ENCODE measurements around the gene SELENON.

SELENON gene, protein sequence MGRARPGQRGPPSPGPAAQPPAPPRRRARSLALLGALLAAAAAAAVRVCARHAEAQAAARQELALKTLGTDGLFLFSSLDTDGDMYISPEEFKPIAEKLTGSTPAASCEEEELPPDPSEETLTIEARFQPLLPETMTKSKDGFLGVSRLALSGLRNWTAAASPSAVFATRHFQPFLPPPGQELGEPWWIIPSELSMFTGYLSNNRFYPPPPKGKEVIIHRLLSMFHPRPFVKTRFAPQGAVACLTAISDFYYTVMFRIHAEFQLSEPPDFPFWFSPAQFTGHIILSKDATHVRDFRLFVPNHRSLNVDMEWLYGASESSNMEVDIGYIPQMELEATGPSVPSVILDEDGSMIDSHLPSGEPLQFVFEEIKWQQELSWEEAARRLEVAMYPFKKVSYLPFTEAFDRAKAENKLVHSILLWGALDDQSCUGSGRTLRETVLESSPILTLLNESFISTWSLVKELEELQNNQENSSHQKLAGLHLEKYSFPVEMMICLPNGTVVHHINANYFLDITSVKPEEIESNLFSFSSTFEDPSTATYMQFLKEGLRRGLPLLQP

DNA sequence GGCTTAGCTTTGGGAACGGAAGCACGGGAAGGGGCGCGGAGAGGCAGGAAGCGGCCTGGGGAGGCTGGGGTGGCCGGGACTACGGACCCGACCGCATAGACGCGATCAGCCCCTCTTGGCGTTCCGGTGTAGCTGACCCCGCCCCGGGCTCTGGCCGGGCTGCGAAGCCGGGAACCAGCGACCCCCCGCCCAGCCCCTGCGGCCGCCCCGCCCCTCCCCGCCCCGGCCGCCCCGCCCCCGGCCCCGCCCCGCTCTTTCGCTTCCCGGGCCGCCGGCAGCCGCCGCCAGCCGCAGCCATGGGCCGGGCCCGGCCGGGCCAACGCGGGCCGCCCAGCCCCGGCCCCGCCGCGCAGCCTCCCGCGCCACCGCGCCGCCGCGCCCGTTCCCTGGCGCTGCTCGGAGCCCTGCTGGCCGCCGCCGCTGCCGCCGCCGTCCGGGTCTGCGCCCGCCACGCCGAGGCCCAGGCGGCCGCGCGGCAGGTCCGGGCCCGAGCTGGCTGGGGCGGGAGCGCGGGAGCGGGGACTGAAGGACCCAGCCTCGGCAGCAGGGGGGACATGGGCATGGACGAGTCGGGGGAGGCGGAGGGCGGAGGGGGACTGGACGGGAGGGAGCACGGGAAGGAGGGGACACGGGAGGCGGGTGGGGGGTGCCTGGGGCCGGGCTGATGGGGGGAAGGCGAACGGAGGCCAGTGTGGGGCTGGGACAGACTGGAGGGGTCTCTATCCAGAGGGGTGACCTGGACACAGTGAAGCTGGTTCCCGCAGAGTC is at the start of gene SELENON:
SELENON (plus strand) TSS at position 259 of the 768 bp plus-strand sequence; CDS start at position 297, 38 bp downstream.
- peak; percentile 80 for DNase-seq

DNA sequence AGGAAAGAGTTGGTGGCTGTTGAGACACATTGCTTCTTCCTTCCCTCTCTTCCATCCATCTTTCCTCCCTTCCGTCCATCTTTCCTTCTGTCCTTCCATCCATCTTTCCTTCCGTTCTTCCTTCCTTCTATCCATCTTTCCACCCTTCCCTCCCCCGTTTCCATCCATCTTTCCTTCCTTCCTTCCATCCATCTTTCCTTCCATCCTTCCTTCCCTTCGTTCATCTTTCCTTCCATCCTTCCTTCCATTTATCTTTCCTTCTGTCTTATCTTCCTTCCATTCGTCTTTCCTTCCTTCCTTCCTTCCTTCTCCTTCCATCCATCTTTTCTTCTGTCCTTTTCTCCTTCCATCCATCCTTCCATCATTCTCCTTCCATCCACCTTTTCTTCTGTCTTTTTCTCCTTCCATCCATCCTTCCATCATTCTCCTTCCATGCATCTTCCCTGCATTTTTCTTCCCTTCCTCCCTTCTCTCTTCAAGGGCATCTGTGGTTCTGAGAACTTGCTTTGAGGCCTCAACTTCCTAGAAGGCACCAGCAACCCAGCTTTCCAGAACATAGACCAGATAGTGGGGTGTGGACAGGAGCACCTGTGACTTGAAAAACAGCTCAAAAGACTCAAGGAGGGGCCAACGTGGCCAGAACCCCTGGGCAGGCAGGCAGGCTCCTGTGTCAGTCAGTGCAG is 48.9 kb upstream of the SELENON start:
- no peak for DNase-seq

DNA sequence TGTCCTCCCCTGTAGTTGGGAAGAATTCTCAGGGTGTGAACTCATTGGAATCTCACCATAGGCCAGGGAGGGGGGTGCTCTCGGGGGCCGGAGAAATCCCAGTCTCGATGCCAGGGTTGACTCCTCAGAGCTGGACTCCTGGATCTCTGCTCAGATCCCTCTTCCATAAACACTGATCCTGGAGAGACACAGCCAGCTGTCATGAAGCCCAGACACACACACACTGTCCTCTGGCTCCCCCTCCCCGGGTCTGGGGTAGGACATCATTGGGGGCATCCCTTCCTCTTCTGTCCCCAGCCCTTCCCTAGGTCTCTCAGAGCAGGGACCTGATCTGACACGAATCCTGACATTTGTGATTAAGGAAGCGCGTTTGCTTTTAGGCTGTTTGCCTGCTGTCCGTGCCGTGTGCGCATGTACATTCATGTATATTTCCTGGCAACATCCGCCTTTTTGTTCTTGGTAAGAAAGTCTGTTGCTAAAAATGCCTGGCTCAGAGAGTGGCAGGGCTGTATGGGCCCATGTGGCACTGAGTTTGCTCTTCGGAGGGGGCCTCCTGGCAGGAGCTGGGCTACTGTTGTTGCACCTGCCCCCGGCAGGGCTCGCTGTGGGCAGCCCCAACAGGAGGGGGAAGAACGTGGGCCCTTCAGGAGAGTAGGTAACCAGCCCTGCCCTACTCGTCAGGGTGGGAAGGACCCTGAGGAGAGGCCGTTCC is 45.4 kb upstream of the SELENON start:
- no peak for DNase-seq

DNA sequence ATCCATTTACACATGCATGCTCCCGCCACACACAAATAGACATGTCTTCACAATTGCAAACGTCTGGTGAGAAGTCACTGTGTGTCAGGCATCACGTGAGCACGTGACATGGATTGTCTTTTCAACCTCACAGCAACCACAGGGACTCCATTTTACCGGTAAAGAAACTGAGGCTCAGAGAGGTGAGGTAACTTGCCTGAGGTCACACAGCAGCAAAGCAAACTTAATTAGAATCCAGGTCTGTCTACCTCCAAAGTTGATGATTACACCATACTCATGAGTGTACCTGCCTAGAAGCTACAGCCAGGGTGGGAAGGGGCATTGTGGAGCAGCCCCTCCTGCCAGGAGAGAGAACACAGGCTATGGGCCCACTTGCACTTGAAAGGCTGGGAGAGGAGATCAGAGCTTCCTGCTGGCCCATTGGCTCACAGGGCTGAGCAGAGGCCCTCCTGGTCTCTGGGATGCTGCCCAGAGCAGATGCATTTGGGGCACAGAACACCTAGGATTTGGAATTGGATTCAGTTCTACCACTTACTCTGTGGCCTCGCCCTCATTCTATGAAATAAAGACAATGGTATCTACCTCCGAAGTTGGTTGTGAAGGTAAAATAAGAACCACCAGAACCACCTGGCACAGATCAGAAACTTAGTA is 44.4 kb upstream of the SELENON start:
- no peak for DNase-seq

DNA sequence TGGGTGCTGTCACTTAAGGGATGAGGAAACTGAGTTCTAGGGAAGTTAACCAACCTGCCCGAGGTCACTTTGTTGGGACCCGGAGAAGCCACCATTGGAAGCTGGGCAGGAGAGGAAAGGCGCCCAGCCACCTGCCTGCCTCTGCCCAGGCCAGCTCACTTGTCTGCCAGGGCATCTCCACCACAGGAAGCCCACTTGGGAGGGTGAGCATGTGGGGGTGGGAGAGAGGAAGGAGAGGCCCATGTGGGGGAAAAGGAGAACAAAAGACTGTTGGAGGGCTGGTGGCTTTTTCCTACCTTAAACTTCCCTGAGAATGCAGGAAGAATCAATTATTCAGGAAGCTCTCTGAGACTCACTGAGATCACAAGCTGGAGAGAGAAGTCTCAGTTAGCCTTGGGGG is 43.8 kb upstream of the SELENON start:
- no peak for DNase-seq

DNA sequence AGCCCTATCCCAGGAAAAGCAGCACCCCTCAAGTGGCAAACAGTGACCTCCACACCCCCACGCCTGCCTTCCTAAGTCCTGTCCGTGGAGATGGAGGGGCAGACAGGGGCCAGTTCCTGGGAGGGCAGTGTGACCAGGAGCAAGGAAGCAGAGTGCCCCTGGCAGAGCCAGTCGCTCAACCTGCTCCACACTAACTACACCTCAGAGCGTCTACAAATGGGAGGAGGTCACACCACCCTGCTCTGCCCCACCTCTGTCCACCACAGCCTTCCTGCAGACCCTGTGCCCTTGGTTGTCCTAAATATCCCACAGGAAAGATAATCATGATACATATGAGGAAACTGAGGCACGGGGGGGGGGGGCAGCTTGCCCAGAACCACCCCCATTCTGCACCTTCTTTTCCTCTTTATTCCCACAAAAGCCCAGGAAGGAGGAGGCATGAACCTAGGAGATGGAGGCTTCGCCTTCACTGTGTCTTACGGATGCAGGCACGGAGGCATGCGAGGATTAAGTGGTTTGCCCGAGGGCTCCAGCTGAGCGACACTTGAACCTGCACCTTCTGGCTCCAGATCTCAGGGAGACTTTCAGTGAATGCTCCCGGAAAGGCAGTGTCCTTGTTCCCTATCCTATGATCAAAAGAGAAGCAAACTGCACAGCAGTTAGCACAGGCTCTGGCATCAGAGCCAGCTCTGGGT is 42.7 kb upstream of the SELENON start:
- no peak for DNase-seq

DNA sequence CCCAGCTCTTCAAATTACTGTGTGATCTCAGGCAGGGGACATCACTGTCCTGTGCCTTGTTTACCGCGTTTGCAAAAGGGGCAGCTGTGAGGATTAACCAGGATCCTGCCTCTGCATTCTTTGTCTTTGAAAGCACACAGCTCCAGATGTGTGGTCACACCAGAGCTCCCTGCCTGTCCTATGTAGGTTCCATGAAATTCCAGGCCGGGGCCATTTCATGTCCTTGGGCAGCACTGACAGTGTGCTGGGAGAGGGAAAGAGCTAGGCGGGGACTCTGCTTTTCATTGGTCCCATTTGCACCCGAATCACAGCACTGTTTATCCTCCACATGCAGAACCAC is 42.2 kb upstream of the SELENON start:
- DNase-seq, result no peak

DNA sequence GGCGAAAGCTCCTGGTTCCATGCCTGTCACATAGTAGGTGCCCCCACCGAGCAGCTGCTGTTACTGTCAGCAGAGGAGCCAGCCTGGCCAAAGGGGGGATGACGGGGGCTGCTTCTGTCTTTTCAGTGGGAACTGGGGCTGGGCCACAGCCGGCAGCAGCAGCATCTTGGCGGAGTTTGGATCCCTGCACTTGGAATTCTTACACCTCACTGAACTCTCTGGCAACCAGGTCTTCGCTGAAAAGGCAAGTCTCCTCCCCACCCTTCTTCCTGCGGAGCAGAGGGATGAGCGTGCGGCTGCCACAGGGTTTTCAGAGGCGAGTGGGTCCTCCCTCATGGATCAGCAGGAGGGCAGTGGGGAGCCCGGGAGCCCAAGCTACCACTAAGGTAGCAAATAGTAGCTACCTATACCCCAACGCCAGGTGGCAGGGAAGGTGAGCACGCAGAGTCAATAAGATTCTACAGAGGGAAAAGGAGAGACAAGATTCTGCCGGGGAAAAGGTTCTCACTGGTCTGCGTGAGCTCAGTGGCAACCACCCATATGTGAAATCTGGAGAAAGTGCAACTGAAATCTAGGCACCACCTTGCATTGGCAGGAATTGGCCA is 41.4 kb upstream of the SELENON start:
- DNase-seq, result no peak

DNA sequence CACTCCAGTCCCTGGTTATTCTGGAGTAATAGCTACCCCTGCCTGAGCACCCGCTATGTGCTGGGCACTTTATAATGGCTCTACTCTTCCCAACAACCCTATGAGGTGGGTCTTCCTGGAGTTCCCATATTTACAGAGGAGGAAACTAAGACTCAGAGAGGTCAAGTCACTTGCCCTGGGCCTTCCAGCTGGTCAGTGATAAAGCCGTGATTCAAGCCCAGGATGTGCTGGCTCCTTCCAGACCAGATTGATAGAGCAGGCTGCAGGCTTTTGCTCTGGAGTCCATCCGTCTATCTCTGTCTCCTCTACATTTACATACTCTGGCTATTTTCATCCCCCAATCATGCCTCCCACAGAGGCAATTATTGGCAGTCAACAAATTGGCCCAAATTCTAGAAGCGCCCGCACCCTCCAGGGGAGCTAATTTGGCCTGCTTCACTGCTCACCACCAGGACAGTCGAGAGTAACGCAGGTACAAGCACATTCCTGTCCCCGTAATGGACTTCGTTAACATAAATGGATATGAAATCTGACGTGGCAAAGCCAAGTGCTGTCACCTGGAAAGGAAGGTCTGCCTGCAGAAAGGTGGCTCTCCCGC is 39.8 kb upstream of the SELENON start:
- DNase-seq, result no peak

DNA sequence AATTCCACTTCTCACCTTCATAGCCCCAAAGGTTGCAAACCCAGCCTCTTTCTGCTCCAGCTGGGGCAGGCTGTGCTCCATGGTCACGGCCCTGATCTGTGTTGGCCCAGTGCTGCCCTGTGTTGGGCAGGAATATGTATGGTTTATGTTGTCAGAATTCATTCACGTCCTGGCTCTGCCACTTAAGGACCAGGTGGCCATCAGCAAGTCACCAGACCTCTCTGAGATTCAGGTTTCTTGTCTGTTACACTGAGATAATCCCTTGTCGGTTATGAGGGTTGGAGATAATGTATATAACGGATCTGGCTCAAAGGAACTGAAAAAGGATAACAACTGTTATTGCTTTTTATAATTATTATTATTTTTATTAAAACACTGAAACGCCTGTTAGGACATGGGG is 39.1 kb upstream of the SELENON start:
- DNase-seq, result no peak

DNA sequence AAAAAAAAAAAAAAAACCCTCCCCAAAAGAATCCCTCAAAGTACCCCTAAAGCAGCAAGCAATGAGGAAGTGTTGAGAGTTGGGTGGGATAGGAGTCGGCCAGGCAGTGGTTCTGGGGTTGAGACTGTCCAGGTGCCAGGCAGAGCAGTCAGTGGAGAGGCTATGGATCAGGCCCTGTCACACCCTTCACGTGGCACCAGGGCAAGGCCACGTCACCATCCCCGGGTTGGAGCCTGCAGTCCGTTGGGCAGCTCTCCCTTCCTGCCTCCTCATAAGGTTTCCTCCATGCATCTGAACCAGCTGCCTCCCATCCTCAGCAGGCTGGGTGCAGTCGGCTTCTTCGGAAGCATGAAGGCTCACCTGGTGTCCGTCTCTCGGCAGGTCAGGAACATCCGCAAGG is 36.5 kb upstream of the SELENON start:
- no peak for DNase-seq

DNA sequence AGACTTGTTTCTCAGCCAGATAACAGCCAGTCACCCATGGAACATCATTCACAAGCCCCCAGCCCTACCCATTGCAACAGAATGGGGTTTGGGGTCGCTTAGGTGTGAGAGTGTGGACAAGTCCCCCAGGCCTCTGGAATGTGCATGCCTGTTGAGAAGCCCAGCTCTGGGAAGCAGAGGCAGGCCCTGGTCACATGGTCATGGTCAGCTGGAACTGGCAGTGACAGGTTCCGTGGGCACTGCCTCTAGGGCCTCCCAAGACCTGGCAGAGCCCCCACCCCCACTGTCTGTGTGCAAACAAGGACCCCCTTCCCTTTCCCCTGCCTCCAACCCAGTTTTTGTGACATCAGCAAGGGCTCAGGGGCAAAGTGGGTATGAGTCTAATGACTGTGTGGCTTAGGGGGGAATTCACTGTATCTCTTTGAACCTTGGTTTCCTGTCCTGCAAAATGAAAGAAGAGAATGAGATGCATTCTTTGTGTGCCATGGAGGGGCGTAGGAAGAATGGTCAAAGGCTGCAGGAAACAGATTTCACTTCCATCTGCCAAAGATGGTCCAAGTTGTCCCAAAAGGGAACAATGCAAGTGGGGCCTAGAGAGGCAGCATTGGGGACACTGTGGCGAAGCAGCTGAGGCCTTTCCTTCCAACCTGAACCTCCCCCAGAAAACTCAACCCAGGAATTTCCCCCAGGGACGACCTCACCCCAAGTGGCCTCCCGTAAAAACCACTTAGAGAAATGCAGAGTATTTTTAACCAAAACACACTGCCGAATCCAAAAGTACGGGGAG is 34.7 kb upstream of the SELENON start:
- no peak for DNase-seq

DNA sequence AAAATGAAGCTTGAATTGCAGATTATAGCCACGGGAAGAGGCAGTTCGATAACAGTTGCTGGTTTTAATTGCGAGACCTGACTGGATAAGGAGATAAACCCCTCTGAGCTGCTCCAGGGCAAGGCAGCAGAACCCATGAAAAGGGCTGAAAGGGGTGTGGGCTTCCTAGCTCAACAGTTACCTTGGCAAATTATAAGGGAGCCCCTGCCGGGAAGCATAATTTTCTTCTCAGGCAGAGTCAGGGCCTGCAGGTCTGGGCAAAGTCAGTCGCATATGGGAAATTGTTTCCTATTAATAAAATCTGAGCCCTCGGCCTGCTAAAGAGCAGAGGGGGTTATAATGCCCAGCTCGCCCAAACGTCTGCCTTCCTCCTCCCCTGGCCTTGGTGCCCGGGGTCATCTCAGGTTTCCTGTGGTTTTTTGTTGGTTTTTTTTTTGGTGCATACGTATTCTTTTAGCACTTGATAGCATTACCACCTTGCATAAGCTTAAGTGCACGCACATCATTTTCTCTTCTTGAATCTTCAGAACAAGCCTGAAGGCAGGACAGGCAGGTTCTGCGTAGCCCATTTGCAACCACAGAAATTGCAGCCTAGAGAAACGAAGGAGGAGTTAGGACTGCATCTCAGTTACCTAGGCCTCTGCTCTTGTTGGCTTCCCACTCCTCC is 33.9 kb upstream of the SELENON start:
- DNase-seq, result no peak

DNA sequence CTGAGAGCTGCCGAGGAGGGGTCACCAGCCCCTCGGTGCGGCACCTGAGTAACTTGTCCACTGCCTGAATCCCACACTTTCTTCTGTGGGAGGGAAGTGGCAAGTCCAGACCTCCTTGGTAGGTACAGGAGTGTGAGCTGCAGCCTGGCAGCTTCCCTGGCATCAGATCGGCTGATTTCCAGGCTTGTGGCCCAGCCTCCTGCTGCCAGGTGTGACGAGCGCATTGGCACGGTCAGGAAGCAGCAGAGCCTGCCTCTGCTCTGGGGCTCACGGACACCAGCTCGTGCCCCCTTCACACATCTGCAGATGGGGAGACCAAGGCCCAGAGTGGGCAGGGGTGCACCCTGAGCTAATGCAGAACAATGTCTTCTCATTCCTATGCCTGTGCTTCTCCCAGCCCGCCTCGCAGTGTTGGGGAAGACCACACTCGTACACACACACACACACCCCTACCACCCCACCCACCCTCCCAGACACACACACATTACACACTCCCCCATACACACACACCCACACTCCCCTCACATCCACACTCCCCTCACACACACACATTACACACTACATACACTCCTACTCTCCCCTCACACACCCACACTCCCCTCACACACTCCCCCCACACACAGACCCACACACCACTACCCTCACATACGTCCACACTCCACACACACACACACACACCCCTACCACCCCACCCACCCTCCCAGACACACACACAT is 33.1 kb upstream of the SELENON start:
- no peak for DNase-seq

DNA sequence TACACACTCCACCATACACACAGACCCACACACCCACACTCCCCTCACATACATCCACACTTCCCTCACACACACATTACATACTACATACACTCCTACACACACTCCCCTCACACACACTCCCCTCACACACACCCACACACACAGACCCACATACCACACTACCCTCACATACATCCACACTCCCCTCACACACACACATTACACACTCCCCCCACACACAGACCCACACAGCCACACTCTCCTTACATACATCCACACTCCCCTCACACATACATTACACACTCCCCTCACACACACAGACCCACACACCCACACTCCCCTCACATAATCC is 32.6 kb upstream of the SELENON start:
- no peak for DNase-seq

DNA sequence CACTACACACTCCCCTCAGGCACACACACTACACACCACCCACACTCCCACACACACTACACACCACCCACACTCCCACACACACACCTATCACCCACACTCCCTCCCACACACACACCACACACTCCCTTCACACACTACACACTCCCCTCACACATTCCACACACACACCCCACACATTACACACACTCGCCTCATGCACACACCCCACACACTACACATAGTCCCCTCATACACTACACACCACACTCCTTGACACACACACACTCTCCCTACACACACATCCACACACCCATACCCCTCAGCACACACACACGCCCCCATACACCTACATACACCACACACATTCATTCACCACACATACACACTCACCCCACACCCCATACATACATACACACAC is 31.0 kb upstream of the SELENON start:
- no peak for DNase-seq

DNA sequence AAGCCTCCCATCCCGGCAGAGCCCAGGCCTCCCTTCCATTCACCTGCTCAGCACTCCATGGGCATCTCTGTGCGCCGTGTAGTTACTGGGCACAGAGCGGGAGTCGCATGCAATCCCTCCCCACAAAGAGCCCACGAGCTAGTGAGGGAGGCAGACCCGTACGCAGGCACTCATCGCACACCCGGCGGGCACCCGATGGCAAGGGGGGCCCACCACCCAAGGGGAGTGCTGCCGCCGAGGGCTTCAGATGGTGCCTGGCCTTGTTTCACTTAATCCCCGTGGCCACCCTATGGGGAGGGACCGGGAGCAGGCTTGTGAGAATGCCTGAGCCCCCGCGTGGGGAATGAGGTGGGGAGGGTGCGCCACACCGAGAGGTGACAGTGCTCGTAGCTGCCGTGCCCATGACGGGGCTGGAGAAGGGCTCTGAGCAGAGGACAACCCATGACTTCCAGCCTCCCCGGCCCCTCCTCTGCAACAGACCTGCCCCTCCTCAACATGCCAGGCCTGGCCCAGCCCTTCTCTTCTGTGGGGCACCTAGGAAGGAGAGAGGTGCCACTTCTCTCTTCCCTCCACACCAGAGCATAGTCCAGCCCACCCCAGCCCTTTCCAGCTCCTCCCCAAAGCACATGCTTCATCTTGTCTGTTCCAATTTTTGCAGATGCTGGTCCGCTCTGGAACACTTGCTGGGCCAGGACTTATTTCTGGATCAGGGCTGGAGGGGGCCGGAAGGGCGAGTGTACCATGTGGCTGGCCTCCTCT is 30.2 kb upstream of the SELENON start:
- DNase-seq, result no peak

All from 8988T (cell line).